ENCODE measurements around the gene SERPINA6.
"Not testable (repeated sequence)": the region's sequence is repeated elsewhere in the genome, so short reads cannot be mapped to it uniquely, and the experiment has no call there.

The SERPINA6 gene

GRCh38 chr14:94291906-94292525 is 31.1 kb downstream of the SERPINA6 start:
- DNase-seq (ENCODE audit: low spot score) = no peak

GRCh38 chr14:94291159-94291905 is 31.8 kb downstream of the SERPINA6 start:
- no peak for DNase-seq (ENCODE audit: low spot score)

GRCh38 chr14:94290197-94290596 is 32.9 kb downstream of the SERPINA6 start:
- no peak for DNase-seq (ENCODE audit: low spot score)

GRCh38 chr14:94288610-94289465 is 34.3 kb downstream of the SERPINA6 start:
- DNase-seq (ENCODE audit: low spot score) = no peak

GRCh38 chr14:94285158-94285557 is 38.0 kb downstream of the SERPINA6 start:
- no peak for DNase-seq (ENCODE audit: low spot score)

GRCh38 chr14:94284221-94284620 is 38.9 kb downstream of the SERPINA6 start:
- no peak for DNase-seq (ENCODE audit: low spot score)

- no peak for DNase-seq (ENCODE audit: low spot score)
Observed at GRCh38 chr14:94282991-94283723, 40.0 kb downstream of the SERPINA6 start.

- DNase-seq (ENCODE audit: low spot score) = no peak
Observed at GRCh38 chr14:94278731-94279130, 44.4 kb downstream of the SERPINA6 start.

- not testable (repeated sequence) for DNase-seq (ENCODE audit: low spot score)
Observed at GRCh38 chr14:94276898-94277561, 46.1 kb downstream of the SERPINA6 start.

- DNase-seq (ENCODE audit: low spot score) = no peak
Observed at GRCh38 chr14:94269156-94269555, 54.0 kb downstream of the SERPINA6 start.

- DNase-seq (ENCODE audit: low spot score) = not testable (repeated sequence)
Observed at GRCh38 chr14:94268582-94268981, 54.6 kb downstream of the SERPINA6 start.

- DNase-seq (ENCODE audit: low spot score) = no peak
Observed at GRCh38 chr14:94267352-94267751, 55.8 kb downstream of the SERPINA6 start.

GRCh38 chr14:94264195-94264594 is 58.9 kb downstream of the SERPINA6 start:
- not testable (repeated sequence) for DNase-seq (ENCODE audit: low spot score)

Data from D341Med (cell line).